Activated naive CD4-positive, alpha-beta T cell (primary cell): ENCODE results near the gene DNER.
"Not testable (repeated sequence)": the region's sequence is repeated elsewhere in the genome, so short reads cannot be mapped to it uniquely, and the experiment has no call there.

Experiments
- DNase-seq, 4 experiments: peaks; one replicate each; lab custom pipeline; 2025; lab: John Stamatoyannopoulos, UW

DNER gene

GRCh38 chr2:229715895-229716507 is 1.6 kb upstream of the DNER start:
- no peak for DNase-seq

DNA sequence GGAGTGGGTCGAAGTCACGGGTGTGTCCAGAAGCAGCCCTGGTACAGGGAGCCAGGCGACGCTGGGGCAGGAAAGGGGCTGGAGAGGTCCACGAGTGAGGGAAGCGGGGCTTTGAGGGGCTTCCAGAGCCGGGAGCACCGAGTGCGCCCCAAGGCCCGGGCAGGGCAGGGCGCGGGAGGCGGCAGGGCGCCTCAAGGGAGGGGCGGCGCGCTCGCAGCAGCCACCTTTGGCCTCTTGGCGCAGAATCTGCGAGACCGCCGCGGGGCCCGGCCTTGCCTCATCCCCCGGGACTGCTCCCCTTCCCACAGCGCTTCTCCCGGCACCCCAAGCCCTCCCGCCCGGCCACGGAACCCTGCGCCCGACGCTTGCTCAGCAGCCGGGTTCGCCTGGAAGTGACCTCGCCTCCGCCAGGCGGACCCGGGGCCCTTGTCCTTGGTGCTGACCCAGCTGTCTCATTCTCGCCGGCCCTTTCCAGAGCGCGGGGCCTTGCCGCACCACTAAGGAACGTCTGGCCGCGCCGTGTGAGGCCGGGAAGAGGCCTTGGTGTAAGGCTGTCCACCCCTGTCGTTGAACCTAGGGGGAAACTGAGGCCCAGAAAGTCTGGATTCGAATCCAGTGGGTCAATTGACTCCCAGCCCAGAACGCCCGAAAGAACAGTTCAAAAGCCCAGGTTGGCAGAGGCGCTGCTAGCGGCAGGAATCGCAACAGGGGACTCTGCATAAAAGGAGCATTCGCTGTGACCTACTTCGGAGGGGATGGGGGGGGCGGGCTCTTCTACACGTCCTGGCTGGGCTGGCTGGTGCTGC is 584 bp upstream of the DNER start:
- DNase-seq = no peak

DNA sequence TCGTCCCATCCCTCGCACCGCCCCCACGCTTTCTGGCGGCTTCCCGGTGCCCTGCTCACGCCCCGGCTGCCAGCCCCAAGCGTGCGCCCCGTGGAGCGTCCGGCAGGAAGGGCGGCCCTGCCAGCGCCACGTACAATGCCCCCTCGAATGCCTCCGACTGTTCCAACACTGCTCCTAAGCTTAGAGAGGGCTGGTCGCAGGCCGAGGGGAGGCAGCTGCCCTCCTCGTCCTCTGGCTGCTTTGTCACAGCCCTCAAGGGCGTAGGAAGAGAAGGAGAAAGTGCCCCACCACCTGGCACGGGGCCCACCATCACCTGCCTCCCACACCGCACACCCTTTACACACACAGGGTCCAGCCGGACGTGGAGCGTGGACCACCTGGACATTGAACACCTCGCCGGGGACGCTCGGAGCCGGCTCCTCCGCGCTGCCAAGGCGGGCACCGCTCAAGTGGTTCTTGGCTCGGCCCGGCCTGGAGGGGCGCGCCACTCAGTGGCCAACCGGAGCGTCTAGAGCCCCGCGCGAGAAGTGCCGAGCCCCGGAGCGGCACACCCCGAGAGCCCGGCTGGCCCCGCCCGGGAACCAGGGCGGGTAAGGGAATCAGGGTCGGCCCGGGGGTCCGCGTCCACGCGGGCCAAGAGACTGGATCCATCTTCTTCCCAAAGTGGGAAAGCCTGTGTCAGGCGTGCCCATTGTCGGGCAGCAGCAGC is 830 bp downstream of the DNER start:
- DNase-seq = no peak

- DNase-seq = no peak
Measured at GRCh38 chr2:229712136-229712535, 2.2 kb downstream of the DNER start.

DNA sequence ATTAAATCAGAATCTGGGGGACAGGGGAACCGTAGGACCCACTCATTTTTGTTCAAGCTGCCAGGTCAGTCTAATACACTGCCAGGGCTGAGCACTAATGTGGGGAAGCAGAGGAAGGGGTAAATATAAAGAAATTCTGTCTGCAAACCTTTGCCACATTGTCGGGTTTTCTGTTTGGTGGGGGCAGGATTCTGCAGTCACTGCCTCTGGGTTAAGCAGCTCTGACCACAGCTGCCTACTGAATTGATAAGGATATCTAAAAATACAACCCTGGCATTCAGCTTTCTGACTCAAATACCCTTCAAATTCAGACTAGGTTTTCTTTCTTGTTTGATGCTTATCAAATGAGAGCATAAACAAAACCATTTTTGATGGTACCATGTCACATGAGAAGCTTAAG is 6.0 kb downstream of the DNER start:
- DNase-seq = no peak

GRCh38 chr2:229703909-229704630 is 10.3 kb downstream of the DNER start:
- no peak for DNase-seq

DNA sequence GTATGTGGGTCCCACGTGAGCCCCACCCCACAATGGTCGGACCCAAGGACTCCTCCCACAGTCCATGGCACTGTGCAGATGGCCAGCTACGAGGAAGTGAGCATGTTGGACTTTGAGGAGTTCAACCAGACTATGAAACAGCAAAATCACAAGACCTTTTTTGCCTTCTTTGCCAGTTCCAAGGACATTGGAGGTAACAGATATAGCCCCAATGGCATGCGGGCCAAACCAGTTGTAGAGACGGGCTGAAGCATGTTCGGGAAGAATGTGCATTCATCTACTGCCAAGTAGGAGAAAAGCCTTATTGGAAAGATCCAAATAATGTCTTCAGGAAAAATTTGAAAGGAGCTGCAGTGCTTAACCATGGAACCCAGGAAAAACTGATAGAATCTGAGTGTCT is 12.6 kb downstream of the DNER start:
- no peak for DNase-seq

DNA sequence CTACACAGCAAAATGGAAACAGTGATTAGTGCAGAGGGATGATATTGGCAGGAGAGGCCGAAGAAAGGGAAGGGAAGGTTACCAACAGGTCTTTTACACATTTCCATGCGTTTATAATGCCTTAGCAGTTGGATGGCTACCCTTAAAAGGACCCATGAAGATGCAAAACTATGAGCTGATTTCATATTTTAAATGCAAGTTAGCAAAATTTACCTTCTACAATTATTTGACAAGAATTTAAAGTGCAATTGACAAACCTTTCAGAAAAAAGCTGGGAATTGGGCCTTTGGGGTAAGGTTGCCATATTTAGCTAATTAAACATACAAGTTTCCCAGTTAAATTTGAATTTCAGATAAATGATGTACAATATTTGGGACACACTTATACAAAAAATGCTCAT is 13.3 kb downstream of the DNER start:
- DNase-seq = no peak

DNA sequence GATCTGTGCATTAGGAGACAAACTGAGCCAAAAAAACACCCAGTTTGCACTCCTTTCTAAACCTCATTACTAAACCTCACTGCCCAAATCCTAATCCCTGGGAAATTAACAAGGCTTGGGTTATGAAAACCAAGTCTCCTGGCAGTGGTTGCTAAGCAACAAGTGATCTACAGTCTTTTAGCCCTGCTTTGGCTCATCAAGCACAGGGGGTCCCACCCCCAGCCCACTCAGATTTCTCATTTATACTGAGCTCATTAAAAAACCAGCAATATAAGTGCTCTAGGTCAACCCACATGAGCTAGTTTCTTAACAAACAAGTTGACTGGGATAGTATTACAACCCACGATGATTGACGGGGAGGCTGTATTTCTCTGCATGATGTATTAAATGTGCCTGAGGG is 18.4 kb downstream of the DNER start:
- DNase-seq = no peak

DNA sequence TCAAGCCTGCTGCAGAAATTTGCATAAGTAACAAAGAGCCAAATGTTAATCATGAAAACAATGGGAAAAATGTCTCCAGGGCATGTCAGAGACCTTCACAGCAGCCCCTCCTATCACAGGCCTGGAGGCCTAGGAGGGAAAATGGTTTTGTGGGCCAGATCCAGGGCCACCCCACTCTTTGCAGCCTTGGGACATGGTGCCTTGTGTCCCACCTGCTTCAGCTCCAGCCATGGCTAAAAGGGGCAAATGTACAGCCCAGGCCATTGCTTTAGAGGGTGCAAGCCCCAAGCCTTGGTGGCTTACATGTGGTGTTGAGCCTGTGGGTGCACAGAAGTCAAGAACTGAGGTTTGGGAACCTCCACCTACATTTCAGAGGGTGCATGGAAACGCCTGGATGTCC is 20.5 kb downstream of the DNER start:
- not testable (repeated sequence) for DNase-seq

GRCh38 chr2:229691631-229692030 is 22.7 kb downstream of the DNER start:
- no peak for DNase-seq

DNA sequence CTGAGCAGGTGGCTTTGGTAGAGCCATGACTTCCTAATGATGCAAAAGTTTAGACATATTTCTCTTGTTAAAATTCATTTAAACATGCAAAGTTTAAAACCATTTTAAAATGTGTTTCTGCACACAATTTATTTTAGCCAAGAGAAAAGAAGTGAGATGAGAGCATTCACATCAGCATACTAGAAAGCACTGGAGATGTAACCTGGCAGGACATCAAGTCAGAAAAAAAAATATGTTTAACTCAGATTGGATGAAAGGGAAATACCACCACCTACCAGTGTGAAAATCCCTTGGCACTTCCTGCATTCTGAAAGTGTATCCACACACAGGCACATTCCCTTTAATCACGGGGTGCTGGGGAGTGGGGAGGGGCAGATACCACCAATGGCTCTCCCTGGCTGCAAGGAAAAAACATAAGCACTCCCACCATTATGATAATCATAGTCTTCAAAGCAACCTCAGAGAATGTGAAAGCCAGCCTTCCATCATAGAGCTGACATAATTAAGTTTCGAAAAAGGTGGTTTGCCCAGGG is 25.0 kb downstream of the DNER start:
- DNase-seq = no peak

DNA sequence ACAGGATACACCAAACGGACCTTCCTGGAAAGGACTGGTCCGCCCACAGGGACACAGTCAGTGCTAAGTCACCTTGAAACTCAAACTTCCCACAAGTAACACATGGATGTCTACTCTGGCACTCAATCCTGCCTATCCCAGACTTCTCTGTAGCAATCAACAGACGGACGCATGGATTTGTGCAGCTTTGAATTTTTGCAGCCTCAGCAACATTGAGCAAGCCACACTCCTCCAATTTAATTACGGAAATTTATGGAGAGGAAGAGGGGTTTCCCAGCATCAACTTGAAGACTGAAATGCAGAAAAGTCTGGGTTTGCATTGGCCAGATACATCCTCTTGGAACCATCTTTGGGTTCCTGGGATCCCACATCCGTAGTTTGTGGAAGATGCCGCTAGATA is 26.2 kb downstream of the DNER start:
- no peak for DNase-seq

- no peak for DNase-seq
Measured at GRCh38 chr2:229686122-229686919, 28.0 kb downstream of the DNER start.

GRCh38 chr2:229684942-229685562 is 29.3 kb downstream of the DNER start:
- no peak for DNase-seq

DNA sequence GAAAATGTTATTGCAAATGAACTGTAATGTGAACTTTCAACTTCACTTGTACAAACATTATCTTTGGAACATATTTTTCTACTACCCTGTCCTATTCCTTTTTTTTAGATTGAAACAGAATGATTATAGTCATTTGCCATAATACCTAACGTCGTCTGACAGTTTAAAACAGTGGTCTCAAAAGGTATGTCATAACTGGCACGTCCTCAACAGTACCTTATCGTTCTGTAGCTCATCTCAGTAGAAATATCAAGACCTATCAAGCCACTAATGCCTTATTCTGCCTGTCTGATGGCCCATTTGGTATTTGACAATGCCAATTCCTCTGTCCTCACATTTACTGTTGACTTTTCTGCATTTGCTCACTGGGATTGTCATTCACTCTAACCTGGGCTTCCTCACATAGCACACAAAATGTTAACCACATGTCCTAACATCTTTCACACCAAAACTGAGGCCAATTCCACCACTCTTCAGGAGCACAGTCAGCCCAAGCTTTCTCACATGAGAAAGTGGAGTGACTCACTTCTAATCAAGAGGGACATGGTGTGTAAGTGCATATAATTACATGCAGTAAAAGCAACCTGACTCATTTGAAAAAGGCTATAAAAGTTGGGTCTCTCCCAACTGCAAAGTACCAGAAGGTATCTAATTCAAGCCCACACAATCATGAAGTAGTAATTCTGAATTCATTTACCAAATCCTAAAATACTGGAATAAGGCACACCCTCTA is 34.8 kb downstream of the DNER start:
- DNase-seq = no peak

DNA sequence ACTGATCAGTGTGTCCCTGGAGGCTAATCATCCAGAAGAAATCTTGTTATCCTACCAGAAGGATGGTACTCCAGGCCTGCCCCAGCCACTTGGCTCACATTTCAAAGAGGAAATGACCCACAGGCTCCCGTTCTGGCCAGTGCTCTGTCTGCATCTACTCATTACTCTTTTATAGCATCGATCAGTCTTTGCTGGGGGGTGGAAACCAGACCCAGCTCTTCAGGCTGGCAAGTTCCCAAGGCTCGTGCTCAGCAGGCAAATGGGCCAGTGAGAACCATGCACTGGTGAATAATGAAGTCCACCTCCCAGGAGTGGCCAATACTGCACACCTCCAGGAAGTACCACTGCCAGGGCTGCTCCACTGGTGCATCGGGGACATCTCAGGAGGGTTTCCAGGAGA is 38.8 kb downstream of the DNER start:
- DNase-seq = no peak

DNA sequence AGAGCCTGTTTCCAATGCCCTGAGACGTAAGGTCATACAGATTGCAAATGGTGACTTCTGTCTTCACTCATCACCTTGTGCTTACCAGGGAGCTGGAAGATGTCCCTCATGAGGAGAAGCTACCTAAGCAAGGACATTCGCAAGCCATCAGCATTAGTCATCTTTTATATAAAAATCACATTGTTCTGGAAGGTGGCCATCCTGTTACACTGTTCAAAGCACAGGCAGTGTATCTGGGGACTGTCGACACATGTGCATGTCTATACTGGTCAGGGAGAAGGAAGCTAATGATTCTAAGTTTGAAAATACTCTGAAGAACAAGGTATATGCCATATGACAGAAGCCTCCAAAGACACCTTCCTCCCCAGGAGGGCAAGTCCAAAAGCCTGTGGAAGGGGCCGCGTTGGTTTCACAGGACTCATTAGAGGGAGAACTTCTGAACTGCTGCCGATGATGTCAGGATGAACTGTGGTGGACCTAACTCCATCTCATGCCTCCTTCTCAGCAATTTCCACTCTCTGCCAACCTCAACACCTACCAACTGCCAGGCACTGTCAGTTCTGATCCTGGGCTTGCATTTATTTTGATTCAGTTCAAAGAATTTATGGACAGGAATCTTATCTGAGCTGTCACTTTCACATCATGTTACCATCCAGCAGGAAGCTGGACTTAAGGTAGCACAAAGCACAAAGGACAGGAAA is 39.4 kb downstream of the DNER start:
- no peak for DNase-seq

DNA sequence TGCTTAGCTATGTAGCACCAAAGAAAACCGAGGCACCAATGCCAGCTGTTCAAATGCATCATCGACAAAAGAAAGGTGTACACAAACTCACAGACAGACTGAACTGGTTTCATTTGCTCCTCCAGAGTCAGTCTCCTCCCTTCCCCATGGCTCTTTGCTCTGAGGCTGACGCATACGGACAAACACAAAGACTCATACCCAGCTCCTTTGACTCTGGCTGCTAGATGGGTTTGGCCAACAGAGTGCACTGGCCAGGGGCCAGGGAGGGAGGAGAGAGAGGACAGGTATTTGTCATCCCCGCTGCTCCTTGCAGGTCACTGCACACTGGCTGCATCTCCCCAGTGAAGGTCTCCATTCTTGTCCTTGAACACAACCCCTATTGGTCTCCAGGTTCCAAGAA is 40.7 kb downstream of the DNER start:
- DNase-seq = no peak

GRCh38 chr2:229672021-229672420 is 42.3 kb downstream of the DNER start:
- no peak for DNase-seq
